Upper lobe of left lung (tissue), 4 donors: ENCODE measurements around the gene SDK1.

Experiments
- EP300 ChIP-seq, 4 donors: sonication (generic); formaldehyde crosslinking; IDR thresholded peaks; one replicate each; pipeline ENCODE4 v1.5.1; 2017; ENCODE audit warnings: antibody characterized with exemption in 4 of 4, control low read depth in 2 of 4
- POLR2A ChIP-seq, 4 donors: fragments of 450-650 bp; IDR thresholded peaks; one replicate each; pipeline ENCODE4 v1.5.1; 2016 to 2017; ENCODE audit warnings: antibody characterized with exemption in 4 of 4, mild to moderate bottlenecking in 2 of 4
- TF ChIP-seq, protein P1 (sequence below), 6 experiments: fragments of 450-650 bp in 4 of 6; fragments of 200-600 bp in 2 of 6; sonication (generic) in 2 of 6; IDR thresholded peaks; one replicate each; pipeline ENCODE4 v1.5.1; 2016 to 2019; ENCODE audit warnings: antibody characterized with exemption in 6 of 6

DNA sequence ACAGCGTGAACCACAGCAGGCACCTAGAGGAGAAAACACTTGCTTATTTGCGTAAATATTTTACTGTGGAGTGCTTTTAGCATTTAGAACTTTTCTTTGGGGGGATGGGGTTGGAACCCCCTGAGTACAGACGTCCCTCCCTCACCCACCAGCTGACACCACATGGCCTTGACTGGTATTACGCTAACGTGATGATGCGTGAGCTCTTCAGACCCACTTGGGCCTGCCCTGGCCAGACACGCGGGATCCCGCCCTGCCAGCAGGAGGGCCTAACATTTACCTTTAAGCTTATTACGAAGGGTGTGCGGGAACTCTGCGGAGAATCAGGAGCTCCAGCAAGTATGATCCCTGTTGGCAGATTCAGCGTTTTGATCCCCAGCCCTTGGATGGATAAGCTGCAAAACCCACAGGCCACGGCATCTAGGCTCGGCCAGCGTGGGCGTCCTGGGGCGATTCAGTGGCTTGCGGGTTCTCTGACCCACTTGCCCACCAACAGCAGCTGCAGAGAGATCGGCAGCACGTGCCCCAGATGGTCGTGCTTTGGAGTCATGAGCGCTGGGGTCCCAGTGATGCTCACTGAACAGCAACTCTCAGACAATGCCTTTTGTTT lies 835.6 kb downstream of the SDK1 start:
- no peak for TF ChIP-seq POLR2A (IDR thresholded peaks at IDR 0.05)
- TF ChIP-seq, protein P1, sequence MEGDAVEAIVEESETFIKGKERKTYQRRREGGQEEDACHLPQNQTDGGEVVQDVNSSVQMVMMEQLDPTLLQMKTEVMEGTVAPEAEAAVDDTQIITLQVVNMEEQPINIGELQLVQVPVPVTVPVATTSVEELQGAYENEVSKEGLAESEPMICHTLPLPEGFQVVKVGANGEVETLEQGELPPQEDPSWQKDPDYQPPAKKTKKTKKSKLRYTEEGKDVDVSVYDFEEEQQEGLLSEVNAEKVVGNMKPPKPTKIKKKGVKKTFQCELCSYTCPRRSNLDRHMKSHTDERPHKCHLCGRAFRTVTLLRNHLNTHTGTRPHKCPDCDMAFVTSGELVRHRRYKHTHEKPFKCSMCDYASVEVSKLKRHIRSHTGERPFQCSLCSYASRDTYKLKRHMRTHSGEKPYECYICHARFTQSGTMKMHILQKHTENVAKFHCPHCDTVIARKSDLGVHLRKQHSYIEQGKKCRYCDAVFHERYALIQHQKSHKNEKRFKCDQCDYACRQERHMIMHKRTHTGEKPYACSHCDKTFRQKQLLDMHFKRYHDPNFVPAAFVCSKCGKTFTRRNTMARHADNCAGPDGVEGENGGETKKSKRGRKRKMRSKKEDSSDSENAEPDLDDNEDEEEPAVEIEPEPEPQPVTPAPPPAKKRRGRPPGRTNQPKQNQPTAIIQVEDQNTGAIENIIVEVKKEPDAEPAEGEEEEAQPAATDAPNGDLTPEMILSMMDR (IDR thresholded peaks at IDR 0.05): no peak
- TF ChIP-seq EP300 (IDR thresholded peaks at IDR 0.05): no peak
